GM19239 (cell line): ENCODE data around the gene SZRD1.

ENCODE experiments used
- DNase-seq: peaks from one replicate; pipeline ENCODE4 v3.0.0; 2011; ENCODE audit warnings: low spot score; ENCODE audit not compliant: insufficient read length
- FAIRE-seq: peaks from 2 replicates; lab custom pipeline; 2011; peaks lifted over from hg19 to GRCh38; lab: Jason Lieb, UNC

Gene SZRD1

DNA sequence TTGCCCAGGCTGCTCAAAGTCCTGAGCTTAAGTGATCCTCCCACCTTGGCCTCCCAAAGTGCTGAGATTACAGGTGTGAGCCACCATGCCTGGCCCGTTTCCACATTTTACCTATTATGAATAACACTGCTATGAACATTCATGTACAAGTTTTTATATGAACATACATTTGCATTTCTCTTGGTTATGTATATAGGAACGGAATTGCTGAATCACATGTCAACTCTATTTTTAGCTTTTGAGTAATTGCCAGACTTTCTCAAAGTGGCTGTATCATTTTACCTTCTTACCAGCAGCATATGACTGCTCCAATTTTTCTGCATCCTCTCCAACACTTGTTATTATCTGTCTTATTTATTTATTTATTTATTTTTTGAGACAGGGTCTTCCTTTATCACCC is 67.5 kb downstream of the SZRD1 start:
- FAIRE-seq (no peak), DNase-seq (no peak)

DNA sequence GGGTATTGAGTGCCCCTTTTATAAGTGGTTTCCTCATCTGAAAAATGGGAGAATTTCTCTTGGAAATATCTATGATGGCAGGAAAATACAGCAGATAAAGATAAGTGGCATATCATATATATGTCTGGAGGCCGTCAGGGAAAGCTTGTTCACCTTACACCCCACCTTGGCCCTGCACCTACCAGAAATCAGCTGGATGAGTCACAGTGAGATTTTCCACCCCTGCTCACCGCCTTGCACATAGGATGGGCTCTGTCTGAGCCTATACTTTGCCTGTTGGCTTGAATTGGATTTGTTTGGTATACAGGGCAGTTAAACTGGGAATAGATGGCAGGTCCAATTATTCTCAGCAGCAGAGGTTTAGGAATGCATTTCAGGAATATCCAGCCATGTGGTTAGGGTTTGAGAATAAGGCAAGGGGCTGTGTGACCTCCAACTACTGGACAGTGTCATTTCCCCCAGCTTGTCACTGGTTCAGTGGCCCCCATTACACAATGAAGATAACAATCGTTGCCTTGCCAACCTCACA is 70.0 kb downstream of the SZRD1 start, which contains the start of gene SPATA21:
Gene SPATA21 (minus strand): TSS at position 479 of the 529 bp plus-strand sequence. CDS start 6,053 bp downstream, outside the sequence.
- no peak for FAIRE-seq
- DNase-seq: no peak

DNA sequence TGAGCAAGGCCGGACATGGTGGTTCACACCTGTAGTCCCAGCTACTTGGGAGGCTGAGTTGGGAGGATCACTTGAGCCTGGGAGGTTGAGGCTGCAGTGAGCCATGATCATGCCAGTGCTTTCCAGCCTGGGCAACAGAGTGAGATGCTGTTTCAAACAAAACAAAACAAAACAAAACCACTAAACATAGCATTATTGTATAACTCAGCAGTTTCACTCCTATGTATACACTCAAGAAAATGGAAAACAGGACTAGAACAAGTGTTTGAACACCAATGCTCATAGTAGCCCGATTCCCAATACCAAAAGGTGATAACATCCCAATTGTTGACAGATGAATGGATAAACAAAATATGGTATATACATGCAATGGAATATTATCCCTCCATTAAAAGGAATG is 71.5 kb downstream of the SZRD1 start:
- FAIRE-seq: no peak
- no peak for DNase-seq

DNA sequence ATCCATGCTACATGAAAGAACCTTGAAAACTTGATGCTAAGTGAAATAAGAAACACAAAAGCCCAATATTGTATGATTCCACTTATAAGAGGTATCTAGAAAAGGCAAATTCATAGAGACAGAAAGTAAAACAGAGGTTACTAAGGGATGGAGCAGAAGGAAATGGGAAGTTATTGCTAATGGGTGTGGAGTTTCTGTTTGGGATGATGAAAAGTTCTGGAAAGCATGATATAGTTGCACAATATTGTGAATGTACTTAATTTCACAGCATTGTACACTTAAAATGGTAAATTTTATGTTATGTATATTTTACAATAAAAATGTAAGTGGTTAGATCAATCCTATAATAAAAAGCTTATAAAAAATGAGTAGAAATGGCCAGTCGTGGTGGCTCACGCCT is 71.9 kb downstream of the SZRD1 start:
- FAIRE-seq (no peak), DNase-seq (no peak)

DNA sequence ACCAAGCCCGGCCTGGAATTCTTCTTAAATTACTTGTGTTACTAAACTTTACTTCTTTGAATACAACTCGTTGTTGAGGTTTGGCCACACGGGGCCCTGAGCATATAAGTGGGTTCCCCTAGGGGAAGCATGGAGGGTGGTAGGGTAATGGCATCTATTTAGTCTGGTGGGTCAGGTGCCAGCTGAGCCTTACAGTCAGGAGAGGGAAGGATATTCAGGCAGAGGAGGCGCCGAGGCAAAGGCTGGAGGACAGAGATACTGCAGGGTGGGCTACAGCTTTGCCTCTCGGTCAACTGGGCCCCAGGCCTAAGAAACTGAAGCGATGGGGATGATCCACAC is 73.1 kb downstream of the SZRD1 start:
- DNase-seq: no peak
- no peak for FAIRE-seq

DNA sequence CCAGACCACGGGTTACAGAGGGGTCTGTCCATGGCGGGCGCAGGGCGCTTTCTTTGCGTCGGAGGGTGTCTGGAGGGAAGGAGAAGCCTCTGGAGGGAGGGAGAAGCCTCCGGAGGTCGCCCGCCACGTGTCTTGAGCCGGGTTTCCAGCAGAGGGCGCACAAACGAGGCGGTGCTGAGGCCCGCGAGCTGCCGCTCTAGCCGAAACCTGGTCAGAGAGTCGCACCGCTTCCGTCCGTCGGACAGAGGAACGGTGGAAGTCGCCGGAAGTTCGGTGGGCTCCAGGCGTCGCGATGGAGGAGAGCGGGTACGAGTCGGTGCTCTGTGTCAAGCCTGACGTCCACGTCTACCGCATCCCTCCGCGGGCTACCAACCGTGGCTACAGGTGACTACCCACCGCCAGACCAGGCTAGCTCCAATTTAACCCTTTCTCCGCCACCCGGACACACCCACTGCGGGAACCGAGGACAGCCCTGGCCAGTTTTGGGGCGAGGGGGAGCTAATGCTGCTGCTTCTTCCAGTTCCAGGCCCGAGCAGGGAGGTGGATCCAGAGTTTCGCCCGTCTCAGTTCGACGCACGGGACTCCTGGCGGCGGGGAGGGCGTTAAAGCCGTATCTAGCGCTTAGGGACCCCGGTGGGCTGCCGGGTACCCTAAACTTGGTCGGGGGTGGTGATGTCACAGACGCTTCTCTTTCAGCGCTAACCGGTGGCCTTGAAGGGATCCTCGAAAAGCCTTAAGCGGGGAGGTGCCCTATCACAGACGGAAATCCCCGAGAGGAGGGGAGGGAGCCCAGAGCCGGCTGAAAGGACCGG is 73.6 kb downstream of the SZRD1 start, which contains the start of gene NECAP2:
Gene NECAP2 (plus strand): TSS at position 255 of the 812 bp plus-strand sequence. CDS start 38 bp downstream, at position 293.
- FAIRE-seq (peak; percentile 90), DNase-seq (peak; percentile 86)

DNA sequence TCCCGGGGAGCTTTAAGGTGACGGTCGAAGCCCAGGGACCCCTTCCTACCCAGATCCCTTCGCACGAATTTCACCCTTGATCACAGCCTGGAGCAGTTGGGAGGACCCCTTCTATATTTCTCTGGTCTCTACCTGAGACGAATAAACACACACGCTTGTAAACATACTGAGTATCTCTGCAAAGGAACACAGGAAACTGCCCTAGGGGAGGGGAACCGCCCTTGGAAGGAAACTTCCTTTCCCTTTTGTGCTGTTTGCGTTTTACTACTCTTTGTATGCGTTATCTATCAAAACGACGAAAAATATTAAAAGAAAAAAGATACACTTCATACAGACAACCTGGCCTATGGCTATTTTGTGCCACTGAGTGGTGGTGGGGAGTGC is 74.2 kb downstream of the SZRD1 start:
- DNase-seq: no peak
- FAIRE-seq: no peak

DNA sequence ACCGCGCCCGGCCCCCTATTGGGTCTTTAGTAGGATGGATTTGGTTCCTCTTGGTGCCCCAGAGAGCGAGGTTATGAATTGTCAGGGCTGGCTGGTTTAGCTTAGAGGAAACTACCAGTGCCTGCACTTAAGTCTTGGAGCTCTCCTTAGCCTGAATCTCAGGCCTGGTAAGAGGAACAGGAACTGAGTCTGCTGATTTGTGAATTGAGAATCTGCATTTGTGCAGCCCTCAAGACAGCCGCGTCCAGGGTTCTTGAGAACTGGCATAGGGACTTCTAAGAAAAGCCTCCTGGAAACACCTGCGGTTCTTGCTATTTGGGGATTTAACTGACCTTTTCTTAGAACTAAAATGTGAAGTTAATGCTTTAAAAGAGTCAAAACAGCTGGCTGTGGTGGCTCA is 75.2 kb downstream of the SZRD1 start:
- FAIRE-seq (no peak), DNase-seq (no peak)

DNA sequence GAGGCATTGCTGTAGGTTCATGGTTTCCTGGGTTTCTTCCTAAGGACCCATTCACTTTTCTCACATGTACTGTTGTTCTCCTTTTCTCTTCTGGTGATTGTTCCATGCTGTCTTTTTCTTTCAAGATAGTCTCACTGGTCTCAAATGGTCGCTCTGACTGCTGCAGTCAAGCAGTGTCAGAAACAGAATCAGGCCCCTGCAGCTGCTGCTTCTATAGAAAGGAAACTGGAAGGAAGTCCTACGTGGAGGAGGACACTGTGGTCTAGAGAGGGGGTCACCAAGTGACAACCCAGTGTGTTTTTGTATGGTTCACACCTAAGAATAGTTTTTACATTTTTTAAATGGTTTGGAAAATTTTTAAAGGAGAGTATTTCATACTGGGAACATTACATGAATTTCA is 75.9 kb downstream of the SZRD1 start:
- DNase-seq: no peak
- FAIRE-seq: no peak

DNA sequence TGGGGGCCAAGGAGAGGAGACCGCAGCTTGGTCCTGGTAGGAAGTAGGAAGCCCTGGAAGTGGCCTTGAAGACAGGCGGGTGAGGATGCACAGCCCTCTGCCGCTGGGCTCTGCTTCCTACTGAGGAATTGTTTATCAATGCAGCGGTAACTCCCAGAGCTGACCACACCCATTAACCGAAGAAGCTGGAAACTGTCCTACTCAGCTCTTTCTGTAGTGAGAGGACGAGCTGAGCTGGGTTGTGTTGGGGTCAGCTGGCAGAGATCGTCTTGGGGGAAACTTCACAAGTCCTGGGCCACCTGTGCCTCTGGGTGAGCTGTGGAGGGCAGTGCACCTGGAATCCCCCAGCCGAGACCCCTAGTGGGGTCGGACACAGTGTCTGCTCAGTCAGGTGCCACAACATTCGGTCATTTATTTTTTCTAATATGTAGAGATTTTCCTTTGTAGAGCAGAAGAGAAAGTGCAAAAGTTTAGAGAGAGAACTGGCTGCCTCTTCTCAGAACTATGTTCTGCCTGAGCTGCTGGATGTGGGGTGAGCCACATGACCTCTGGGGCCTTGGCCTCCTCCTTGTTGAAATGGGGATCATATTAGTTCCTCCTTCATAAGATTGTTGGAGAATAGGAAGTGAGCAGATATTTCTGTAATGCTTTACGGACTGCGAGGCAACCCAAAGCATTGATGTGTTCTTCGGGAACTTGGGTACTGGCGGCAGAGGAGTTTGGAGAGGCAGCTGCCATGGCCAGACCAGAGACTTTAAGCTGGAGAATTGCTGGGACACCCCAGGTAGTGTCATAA is 77.1 kb downstream of the SZRD1 start:
- no peak for DNase-seq
- FAIRE-seq: no peak

DNA sequence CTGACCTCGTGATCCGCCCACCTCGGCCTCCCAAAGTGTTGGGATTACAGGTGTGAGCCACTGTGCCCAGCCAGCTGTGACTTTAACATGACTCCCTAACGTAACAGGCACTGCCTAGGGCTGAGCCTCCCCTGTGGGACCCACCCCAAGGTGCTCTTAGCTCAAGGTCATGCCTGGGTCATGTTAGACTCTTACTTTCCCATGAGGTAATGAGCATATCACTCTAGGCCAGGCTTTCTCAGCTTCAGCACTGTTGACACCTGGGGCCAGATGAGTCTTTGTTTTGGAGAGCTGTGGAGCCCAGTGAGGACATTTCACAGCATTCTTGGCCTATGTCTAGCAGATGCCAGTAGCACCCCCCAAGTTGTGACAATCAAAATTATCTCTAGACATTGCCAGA is 78.0 kb downstream of the SZRD1 start:
- no peak for FAIRE-seq
- DNase-seq: no peak

DNA sequence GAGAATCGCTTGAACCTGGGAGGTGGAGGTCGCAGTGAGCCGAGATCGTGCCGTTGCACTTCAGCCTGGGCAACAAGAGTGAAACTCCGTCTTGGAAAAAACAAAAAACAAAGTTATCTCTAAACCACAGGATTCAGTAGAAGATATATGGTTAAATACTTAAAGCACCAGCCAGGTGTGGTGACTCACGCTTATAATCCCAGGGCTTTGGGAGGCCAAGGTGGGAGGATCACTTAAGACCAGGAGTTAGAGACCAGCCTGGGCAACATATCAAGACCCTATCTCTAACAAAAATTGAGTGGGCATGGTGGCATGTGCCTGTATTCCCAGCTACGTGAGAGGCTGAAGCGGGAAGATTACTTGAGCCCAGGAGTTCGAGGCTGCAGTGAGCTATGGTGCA is 79.1 kb downstream of the SZRD1 start:
- no peak for DNase-seq
- no peak for FAIRE-seq

DNA sequence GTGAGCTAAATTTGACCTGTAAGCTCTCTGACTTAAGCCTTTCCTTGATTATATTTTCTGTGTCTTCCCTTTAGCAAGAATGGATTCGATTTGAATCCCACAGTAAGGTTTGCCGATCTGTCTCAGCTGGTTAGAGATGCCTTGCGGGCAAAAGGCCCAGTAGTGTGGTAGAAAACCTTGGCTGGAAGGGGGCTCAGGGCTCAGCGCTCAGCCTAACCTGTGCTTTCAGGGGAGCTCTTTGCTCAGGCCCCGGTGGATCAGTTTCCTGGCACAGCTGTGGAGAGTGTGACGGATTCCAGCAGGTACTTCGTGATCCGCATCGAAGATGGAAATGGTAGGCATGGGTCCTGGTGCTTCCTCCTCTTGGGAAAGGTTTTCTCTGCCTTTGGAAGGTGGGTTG is 80.6 kb downstream of the SZRD1 start:
- DNase-seq (no peak), FAIRE-seq (no peak)
